Measurements from ENCODE around the gene SCFD2. TPM values are rescaled to one million over a fixed set of nuclear protein-coding genes. Genes with fewer than 3 reads are reported as not detected.
A peak's percentile ranks its signal among the peaks of the same experiment; 100 is the strongest.

SCFD2 gene
- total RNA-seq, 1 experiment from 2014 or later = 36.6 TPM

- no peaks in the 10 kb centered on the region for H3F3A ChIP-seq (ENCODE audit: low read length, unreplicated experiment)
- H3K9me3 ChIP-seq (ENCODE audit: low read length) = no peaks in the 10 kb centered on the region
- TF ChIP-seq EZH2phosphoT487 (IDR thresholded peaks at IDR 0.05; ENCODE audit: borderline replicate concordance, low read length) (no peak), CTCF (conservative IDR thresholded peaks at IDR 0.05; ENCODE audit: low read depth, low read length) (no peak), EZH2 (IDR thresholded peaks at IDR 0.05; ENCODE audit: low read length, unreplicated experiment) (no peak)
- H2AFZ ChIP-seq (ENCODE audit: low read length) = no peak overlapping the region
- intact Hi-C loops (cut with micrococcal nuclease) = loop anchor here (5.0 to 10.0 kb wide), 2 partner anchors 174 to 346 kb away; partner anchors contain the start of gene SCFD2
- H3K4me3 ChIP-seq (ENCODE audit: low read length) = no peak overlapping the region
- no peak overlapping the region for H3K4me2 ChIP-seq (ENCODE audit: low read length)
- no peak overlapping the region for H3K9ac ChIP-seq (ENCODE audit: low read length)
- no peaks in the 10 kb centered on the region for H3K79me2 ChIP-seq (ENCODE audit: low read length)
- BruUV-seq (replicated peaks) = no TSS peak
- no peaks in the 10 kb centered on the region for H3K9me2 ChIP-seq (replicated peaks; ENCODE audit: low read length)
- ATAC-seq = no peak
- ChIA-PET POLR2A (ENCODE audit: unreplicated experiment) (no interaction called here), CTCF (no interaction called here)
- no peaks in the 10 kb centered on the region for H4K20me1 ChIP-seq (ENCODE audit: low read length)
- H3K27me3 ChIP-seq (ENCODE audit: low read length) = no peaks in the 10 kb centered on the region
- no peaks in the 10 kb centered on the region for H3K36me3 ChIP-seq (ENCODE audit: low read depth, low read length)
- no peak overlapping the region for H3K27ac ChIP-seq (ENCODE audit: low read length)
- H3K4me1 ChIP-seq (ENCODE audit: insufficient read depth, low read length) = peaks cover 7% of the 10 kb centered on the region
- no peak for DNase-seq
Measured at GRCh38 chr4:53018471-53018870, 347.4 kb downstream of the SCFD2 start.

- ATAC-seq (no peak), DNase-seq (no peak)
- Histone ChIP-seq H3K4me3 (ENCODE audit: low read length) (no peak overlapping the region), H3K27me3 (ENCODE audit: low read length) (no peaks in the 10 kb centered on the region), H3K27ac (ENCODE audit: low read length) (no peak overlapping the region), H3K9ac (ENCODE audit: low read length) (no peak overlapping the region), H3K9me2 (replicated peaks; ENCODE audit: low read length) (no peaks in the 10 kb centered on the region), H3K4me1 (ENCODE audit: insufficient read depth, low read length) (peaks cover 7% of the 10 kb centered on the region), H4K20me1 (ENCODE audit: low read length) (no peaks in the 10 kb centered on the region), H3K79me2 (ENCODE audit: low read length) (no peaks in the 10 kb centered on the region), H3F3A (ENCODE audit: low read length, unreplicated experiment) (no peaks in the 10 kb centered on the region), H3K36me3 (ENCODE audit: low read depth, low read length) (no peaks in the 10 kb centered on the region), H2AFZ (ENCODE audit: low read length) (no peak overlapping the region), H3K4me2 (ENCODE audit: low read length) (no peak overlapping the region), H3K9me3 (ENCODE audit: low read length) (no peaks in the 10 kb centered on the region)
- ChIA-PET CTCF (interaction anchor here (0.7 to 1.2 kb wide), 4 partner anchors 105 to 1218 kb away, joined by 3 to 6 read pairs (median 4); no protein-coding TSS in a partner anchor), POLR2A (ENCODE audit: unreplicated experiment) (interaction anchor here (0.6 kb wide), 2 partner anchors 47 to 266 kb away, joined by 3 to 5 read pairs; no protein-coding TSS in a partner anchor)
- intact Hi-C loops (cut with micrococcal nuclease) = loop anchor here (1.0 to 10.0 kb wide), 3 partner anchors 176 to 1218 kb away; partner anchors contain the start of gene SCFD2
- no TSS peak for BruUV-seq (replicated peaks)
- TF ChIP-seq CTCF (conservative IDR thresholded peaks at IDR 0.05; ENCODE audit: low read depth, low read length) (no peak), EZH2 (IDR thresholded peaks at IDR 0.05; ENCODE audit: low read length, unreplicated experiment) (no peak), EZH2phosphoT487 (IDR thresholded peaks at IDR 0.05; ENCODE audit: borderline replicate concordance, low read length) (no peak)
Measured at GRCh38 chr4:53016099-53016820, 349.6 kb downstream of the SCFD2 start.

- H3K9me2 ChIP-seq (replicated peaks; ENCODE audit: low read length) = no peaks in the 10 kb centered on the region
- ATAC-seq (no peak), DNase-seq (peak; percentile 53)
- H3F3A ChIP-seq (ENCODE audit: low read length, unreplicated experiment) = no peaks in the 10 kb centered on the region
- H3K4me3 ChIP-seq (ENCODE audit: low read length) = no peak overlapping the region
- H3K9me3 ChIP-seq (ENCODE audit: low read length) = no peaks in the 10 kb centered on the region
- ChIA-PET CTCF (interaction anchor here (1.0 to 1.2 kb wide), 2 partner anchors 449 to 1218 kb away, joined by 3 to 4 read pairs; no protein-coding TSS in a partner anchor), POLR2A (ENCODE audit: unreplicated experiment) (no interaction called here)
- H4K20me1 ChIP-seq (ENCODE audit: low read length) = no peaks in the 10 kb centered on the region
- no peak for TF ChIP-seq EZH2phosphoT487 (IDR thresholded peaks at IDR 0.05; ENCODE audit: borderline replicate concordance, low read length)
- peak; percentile 83 for TF ChIP-seq CTCF (conservative IDR thresholded peaks at IDR 0.05; ENCODE audit: low read depth, low read length)
- TF ChIP-seq EZH2 (IDR thresholded peaks at IDR 0.05; ENCODE audit: low read length, unreplicated experiment) = no peak
- intact Hi-C loops (cut with micrococcal nuclease) = loop anchor here (1.0 to 10.0 kb wide), 3 partner anchors 177 to 1219 kb away; partner anchors contain the start of gene SCFD2
- no peaks in the 10 kb centered on the region for H3K27me3 ChIP-seq (ENCODE audit: low read length)
- no peak overlapping the region for H3K4me2 ChIP-seq (ENCODE audit: low read length)
- no peaks in the 10 kb centered on the region for H3K36me3 ChIP-seq (ENCODE audit: low read depth, low read length)
- peaks cover 7% of the 10 kb centered on the region for H3K4me1 ChIP-seq (ENCODE audit: insufficient read depth, low read length)
- no peak overlapping the region for H2AFZ ChIP-seq (ENCODE audit: low read length)
- H3K79me2 ChIP-seq (ENCODE audit: low read length) = no peaks in the 10 kb centered on the region
- H3K9ac ChIP-seq (ENCODE audit: low read length) = no peak overlapping the region
- no TSS peak for BruUV-seq (replicated peaks)
- H3K27ac ChIP-seq (ENCODE audit: low read length) = no peak overlapping the region
Measured at GRCh38 chr4:53015681-53016080, 350.2 kb downstream of the SCFD2 start.

Data from PC-3 (cell line).